Measurements from ENCODE around the gene POLR3GL. TPM values are rescaled to one million over a fixed set of nuclear protein-coding genes. Genes with fewer than 3 reads are reported as not detected.

Gene POLR3GL
- polyA plus RNA-seq, 6 donors from 2014 or later = 79.5 to 202 (median 91.7) TPM

DNA sequence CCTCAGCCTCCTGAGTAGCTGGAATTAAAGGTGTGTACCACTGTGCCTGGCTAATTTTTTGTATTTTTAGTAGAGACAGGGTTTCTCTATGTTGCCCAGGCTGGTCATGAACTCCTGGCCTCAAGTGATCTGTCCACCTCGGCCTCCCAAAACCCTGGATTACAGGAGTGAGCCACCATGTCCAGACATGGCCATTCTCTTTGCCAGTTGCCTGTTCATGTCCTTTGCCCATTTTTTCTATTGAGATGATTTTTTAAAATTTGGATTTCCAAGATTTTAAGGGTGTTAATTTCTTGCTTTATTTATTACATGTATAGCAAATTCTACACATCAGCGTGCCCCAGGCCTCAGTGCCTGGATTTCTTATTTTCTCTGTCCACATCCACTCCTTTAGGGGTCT, 2.8 kb downstream of the POLR3GL start:
- peaks cover 0 to 3% (median 0%) of the 10 kb centered on the region in 7 donors for H3K9me3 Mint-ChIP-seq
- DNase-seq = no peak
- H3K27me3 Mint-ChIP-seq = no peaks in the 10 kb centered on the region
- peaks cover 0 to 6% of the 10 kb centered on the region in 2 donors for H3K36me3 Mint-ChIP-seq
- peak overlapping the region in 2 of 6 donors; percentile 63 to 67 for H3K27ac Mint-ChIP-seq
- ATAC-seq (ENCODE audit: low read depth in 2 of 2) = no peak
- H3K4me1 Mint-ChIP-seq = peaks cover 31 to 49% (median 36%) of the 10 kb centered on the region in 3 donors
- H3K4me3 Mint-ChIP-seq = peak overlapping the region in 1 of 8 donors; percentile 75

DNA sequence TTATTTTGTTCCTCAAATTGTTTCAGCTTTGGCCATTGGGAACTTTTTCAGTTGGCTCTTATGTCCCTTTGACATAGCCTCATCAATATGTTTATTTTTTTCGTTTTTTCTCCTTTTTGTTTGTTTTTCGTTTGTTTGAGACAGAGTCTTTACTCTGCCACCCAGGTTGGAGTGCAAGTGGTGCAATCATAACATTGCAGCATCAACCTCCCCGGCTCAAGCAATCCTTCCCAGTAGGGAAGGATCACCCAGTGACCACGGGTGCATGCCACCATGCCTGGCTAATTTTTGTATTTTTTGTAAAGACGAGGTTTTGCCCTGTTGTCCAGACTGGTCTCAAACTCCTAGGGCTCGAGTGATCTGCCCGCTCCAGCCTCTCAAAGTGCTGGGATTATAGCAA, 8.1 kb downstream of the POLR3GL start:
- H3K9me3 Mint-ChIP-seq = peaks cover 0 to 2% (median 0%) of the 10 kb centered on the region in 7 donors
- peak overlapping the region in 2 of 6 donors; percentile 11 to 66 for H3K27ac Mint-ChIP-seq
- DNase-seq (no peak), ATAC-seq (ENCODE audit: low read depth in 2 of 2) (no peak)
- H3K4me3 Mint-ChIP-seq = no peak overlapping the region
- peaks cover 11 to 16% (median 16%) of the 10 kb centered on the region in 3 donors for H3K4me1 Mint-ChIP-seq
- H3K27me3 Mint-ChIP-seq = no peaks in the 10 kb centered on the region
- peaks cover 3 to 8% of the 10 kb centered on the region in 2 donors for H3K36me3 Mint-ChIP-seq

DNA sequence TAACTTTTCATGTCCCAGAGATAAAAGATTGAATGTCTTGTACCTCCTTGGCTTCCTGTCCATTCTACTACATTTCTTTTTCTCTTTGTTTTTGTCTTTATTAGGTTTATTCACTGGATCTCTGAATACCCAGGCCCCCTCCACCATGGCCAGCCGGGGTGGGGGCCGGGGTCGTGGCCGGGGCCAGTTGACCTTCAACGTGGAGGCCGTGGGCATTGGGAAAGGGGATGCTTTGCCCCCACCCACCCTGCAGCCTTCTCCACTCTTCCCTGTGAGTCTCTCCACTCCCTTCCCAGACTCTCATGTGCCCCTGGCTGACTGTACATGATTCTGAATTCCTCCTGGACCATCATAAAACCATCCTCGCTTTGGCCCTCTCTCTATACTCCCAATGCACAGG, 10.2 kb downstream of the POLR3GL start:
- DNase-seq (no peak), ATAC-seq (ENCODE audit: low read depth in 2 of 2) (no peak)
- H3K27me3 Mint-ChIP-seq = no peaks in the 10 kb centered on the region
- H3K36me3 Mint-ChIP-seq = peaks cover 0 to 8% of the 10 kb centered on the region in 2 donors
- H3K9me3 Mint-ChIP-seq = no peaks in the 10 kb centered on the region
- H3K4me1 Mint-ChIP-seq = peaks cover 6 to 13% (median 6%) of the 10 kb centered on the region in 3 donors
- H3K27ac Mint-ChIP-seq = peak overlapping the region in 2 of 6 donors; percentile 47 to 79
- H3K4me3 Mint-ChIP-seq = no peak overlapping the region

DNA sequence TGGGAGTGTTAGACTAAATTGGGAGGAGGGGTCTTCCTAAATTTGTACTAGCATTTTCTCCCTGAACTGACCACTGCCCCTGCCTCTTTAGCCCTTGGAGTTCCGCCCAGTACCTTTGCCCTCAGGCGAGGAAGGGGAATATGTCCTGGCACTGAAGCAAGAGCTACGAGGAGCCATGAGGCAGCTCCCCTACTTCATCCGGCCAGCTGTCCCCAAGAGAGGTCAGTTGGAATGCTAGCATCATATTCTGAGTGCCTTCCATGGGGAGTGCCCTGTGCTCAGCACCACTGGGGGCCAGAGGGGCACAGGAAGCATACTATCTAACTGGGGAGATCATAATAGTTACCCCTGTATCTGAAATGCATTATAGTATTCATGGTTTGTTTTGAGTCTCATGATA, 10.7 kb downstream of the POLR3GL start:
- H3K9me3 Mint-ChIP-seq = no peaks in the 10 kb centered on the region
- DNase-seq (no peak), ATAC-seq (ENCODE audit: low read depth in 2 of 2) (no peak)
- H3K4me3 Mint-ChIP-seq = no peak overlapping the region
- peak overlapping the region in 3 of 6 donors; percentile 28 to 72 (median 47) for H3K27ac Mint-ChIP-seq
- H3K36me3 Mint-ChIP-seq = peaks cover 0 to 8% of the 10 kb centered on the region in 2 donors
- no peaks in the 10 kb centered on the region for H3K27me3 Mint-ChIP-seq
- peaks cover 3 to 13% (median 6%) of the 10 kb centered on the region in 3 donors for H3K4me1 Mint-ChIP-seq

DNA sequence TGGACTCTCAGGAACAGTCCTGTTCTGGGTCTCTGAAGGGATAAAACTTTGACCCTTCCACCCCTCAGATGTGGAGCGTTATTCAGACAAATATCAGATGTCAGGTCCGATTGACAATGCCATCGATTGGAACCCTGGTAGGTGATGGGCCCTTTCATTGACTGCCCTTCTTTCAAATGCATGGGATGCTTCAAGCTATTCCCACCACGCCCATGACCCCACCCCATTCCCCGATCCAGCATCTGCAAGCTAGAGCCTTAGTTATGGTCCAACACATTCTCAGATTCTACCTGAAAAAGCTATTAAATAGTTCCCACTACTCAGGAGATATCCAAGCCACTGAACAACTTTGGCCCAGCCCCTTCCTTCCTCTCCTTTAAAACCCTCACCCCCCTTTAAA, 12.5 kb downstream of the POLR3GL start:
- peak overlapping the region in 1 of 6 donors; percentile 61 for H3K27ac Mint-ChIP-seq
- no peak for ATAC-seq (ENCODE audit: low read depth in 2 of 2)
- H3K27me3 Mint-ChIP-seq = no peaks in the 10 kb centered on the region
- no peak for DNase-seq
- peak overlapping the region in 1 of 8 donors; percentile 56 for H3K4me3 Mint-ChIP-seq
- no peaks in the 10 kb centered on the region for H3K9me3 Mint-ChIP-seq
- H3K36me3 Mint-ChIP-seq = peaks cover 0 to 8% of the 10 kb centered on the region in 2 donors
- H3K4me1 Mint-ChIP-seq = peaks cover 0 to 21% (median 6%) of the 10 kb centered on the region in 3 donors

DNA sequence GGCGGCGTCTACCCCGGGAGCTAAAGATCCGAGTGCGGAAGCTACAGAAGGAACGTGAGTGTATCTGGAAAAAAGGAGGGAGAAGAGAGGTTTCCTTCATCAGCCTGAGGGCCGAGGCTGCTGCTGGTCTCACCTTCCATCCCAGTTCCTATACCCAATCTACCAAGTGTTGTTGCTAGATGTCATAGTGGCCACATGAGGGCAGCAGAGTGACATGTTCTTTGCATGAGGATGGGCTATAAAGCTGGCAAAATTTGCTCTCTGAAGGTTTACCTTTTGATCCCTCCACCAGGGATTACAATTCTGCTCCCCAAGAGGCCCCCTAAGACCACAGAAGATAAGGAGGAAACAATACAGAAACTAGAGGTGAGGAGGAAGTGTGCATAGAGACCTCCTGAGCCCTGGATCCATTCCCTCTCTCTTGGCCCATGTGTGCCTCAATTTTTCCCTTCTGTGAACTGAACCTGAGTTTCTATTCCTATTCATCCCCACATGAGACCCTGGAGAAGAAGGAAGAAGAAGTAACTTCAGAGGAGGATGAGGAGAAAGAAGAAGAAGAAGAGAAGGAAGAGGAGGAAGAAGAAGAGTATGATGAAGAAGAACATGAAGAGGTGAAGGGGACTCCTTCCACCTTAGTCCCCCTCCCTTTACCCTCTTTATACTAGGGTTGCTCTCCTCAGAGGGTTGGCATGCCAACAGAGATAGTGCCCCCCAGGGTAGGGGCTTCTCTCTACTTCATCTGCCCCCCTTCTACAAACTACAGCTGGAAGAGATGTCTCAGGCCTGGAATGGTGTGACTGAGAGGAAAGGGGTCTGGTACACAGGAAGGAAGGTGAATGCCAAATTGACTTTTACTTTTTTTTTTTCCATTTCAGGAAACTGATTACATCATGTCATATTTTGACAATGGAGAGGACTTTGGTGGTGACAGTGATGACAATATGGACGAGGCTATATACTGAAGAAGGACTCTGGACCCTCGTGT, 13.3 kb downstream of the POLR3GL start:
- DNase-seq (peak; percentile 74), ATAC-seq (ENCODE audit: low read depth in 2 of 2) (peak; percentile 15 to 31)
- no peaks in the 10 kb centered on the region for H3K9me3 Mint-ChIP-seq
- no peaks in the 10 kb centered on the region for H3K27me3 Mint-ChIP-seq
- H3K27ac Mint-ChIP-seq = no peak overlapping the region
- peaks cover 0 to 8% of the 10 kb centered on the region in 2 donors for H3K36me3 Mint-ChIP-seq
- H3K4me1 Mint-ChIP-seq = peaks cover 0 to 29% (median 6%) of the 10 kb centered on the region in 3 donors
- peak overlapping the region in 1 of 8 donors; percentile 56 for H3K4me3 Mint-ChIP-seq

DNA sequence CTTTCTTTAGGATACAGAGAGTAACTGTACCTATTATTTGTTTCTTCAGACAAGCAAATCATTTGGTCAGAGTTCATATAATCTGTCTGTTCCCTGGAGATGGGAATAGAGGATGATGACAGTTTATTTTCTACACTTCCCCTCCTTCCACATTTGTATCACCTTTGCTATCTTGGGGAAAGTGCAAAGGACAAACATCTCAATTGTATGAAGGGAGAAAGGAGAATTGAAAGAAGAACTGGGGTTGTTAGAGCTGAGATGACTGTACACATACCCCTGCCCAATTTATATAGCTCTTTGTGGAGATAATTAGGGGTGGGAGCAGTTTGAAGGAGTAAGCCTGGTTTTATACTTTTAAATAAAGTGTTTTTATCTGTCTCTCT, 14.0 kb downstream of the POLR3GL start:
- Mint-ChIP-seq H3K36me3 (peaks cover 0 to 8% of the 10 kb centered on the region in 2 donors), H3K4me1 (peaks cover 0 to 32% (median 6%) of the 10 kb centered on the region in 3 donors)

DNA sequence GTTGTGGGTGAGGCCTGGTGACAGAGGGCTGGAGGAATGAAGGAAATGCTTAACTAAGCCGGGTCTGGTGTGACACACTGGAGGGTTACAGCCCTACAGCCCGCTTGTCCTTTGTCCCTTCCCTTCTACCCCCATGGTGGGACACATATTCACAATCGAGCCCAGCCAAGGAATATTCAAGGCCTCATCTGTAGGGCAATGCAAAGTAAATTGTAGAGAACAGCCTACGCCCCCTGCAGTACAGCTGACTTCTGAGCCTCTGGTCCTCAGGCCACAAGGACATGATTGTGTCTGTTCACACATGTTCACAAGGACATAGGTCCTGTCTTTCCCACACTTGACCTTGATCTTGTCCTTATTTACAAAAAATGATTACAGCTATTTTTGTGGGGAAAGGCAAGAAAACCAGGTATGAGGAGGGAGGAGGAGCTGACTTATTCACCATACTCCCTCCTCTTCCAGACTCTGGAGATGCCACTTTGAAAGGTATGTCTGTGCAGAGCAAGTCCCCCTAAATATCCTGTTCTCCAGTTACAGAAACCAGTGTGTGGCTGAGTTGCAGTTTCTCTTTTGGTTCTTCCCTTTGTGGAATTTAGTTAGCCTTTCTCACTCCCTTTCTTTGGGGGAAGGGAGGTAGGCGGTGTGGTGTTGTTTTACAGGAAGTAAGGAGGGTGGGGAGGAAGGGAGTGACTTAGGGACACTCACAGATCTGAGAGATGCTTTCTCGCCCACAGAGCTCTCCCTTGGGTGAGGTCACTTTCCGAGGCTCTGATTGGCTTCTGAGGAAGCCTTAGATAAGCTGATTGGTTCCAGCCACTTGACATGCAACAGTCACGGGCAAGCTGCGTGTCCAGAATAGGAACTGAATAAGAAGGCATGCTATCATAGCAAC, 14.6 kb downstream of the POLR3GL start:
- DNase-seq (peak; percentile 85), ATAC-seq (ENCODE audit: low read depth in 2 of 2) (peak; percentile 82 to 84)
- no peaks in the 10 kb centered on the region for H3K27me3 Mint-ChIP-seq
- H3K4me1 Mint-ChIP-seq = peaks cover 0 to 39% (median 6%) of the 10 kb centered on the region in 3 donors
- H3K36me3 Mint-ChIP-seq = peaks cover 0 to 8% of the 10 kb centered on the region in 2 donors
- no peak overlapping the region for H3K27ac Mint-ChIP-seq
- H3K4me3 Mint-ChIP-seq = no peak overlapping the region
- H3K9me3 Mint-ChIP-seq = no peaks in the 10 kb centered on the region

More for the DNA sequence above, 14.0 kb downstream of the POLR3GL start:
- Mint-ChIP-seq H3K4me3 (no peak overlapping the region), H3K27me3 (no peaks in the 10 kb centered on the region), H3K9me3 (no peaks in the 10 kb centered on the region), H3K27ac (no peak overlapping the region)
- no peak for ATAC-seq (ENCODE audit: low read depth in 2 of 2)
- DNase-seq = no peak

DNA sequence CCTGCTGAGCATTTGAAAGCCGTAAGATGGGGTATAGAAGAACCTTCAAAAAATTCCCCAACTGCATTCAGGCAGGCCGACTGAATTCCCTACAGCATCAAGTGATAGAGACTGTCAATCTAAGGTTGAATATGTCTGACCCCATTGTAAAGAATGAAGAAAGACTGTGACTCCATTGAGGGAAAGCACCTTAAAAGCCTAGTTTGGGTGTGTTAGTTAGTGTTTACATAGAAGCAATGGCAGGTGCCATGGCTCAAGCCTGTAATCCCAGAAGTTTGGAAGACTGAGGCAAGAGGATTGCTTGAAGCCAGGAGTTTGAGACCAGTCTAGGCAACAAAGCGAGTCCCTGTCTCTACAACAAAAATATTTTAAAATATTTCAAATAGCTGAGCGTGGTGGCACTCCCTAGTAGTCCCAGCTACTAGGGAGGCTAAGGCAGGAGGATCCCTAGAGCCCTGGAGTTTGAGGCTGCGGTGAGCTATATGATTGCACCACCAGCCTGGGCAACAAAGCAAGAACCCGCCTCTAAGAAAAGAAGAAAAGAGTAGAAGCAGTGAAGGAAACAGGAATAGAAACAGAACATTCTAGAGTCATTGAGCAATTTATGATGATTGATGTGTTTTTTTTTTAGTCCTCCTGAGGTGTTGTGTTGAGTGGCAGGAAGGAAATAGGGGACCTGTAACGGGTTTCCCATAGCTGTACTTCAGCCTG, 15.4 kb downstream of the POLR3GL start:
- peak; percentile 61 for DNase-seq
- Mint-ChIP-seq H3K27me3 (no peaks in the 10 kb centered on the region), H3K4me1 (peaks cover 7 to 40% (median 9%) of the 10 kb centered on the region in 3 donors), H3K9me3 (no peaks in the 10 kb centered on the region), H3K27ac (no peak overlapping the region), H3K4me3 (no peak overlapping the region), H3K36me3 (peaks cover 0 to 6% of the 10 kb centered on the region in 2 donors)
- peak; percentile 26 to 31 for ATAC-seq (ENCODE audit: low read depth in 2 of 2)

DNA sequence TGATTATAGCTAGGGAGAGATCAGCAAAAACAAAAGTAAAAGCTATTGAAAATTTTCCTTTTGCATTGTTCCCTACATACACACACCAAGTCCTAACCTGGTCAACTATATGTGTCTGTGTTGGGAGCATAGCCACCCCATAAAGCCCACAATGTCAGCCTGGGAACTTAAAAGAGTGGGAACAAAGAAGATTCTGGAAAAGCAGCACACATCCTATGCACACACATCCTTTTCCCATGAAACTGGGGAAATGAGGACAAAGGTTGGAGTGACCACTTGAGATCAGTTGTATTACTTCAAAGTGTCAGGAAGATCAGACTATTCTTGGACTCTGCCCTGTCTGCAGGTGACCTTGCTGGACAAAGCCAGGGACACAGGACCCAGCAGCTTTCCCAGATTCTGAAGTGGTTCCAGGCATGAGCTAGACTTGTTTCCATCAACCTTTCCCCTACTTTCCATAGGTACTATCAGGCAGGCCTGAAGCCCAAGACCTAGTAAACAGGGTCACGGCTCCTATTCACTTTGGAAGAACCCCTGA, 16.0 kb downstream of the POLR3GL start:
- Mint-ChIP-seq H3K9me3 (no peaks in the 10 kb centered on the region), H3K36me3 (no peaks in the 10 kb centered on the region), H3K27ac (no peak overlapping the region), H3K4me3 (no peak overlapping the region), H3K27me3 (no peaks in the 10 kb centered on the region), H3K4me1 (peaks cover 13 to 41% (median 13%) of the 10 kb centered on the region in 3 donors)
- DNase-seq (no peak), ATAC-seq (ENCODE audit: low read depth in 2 of 2) (no peak)

DNA sequence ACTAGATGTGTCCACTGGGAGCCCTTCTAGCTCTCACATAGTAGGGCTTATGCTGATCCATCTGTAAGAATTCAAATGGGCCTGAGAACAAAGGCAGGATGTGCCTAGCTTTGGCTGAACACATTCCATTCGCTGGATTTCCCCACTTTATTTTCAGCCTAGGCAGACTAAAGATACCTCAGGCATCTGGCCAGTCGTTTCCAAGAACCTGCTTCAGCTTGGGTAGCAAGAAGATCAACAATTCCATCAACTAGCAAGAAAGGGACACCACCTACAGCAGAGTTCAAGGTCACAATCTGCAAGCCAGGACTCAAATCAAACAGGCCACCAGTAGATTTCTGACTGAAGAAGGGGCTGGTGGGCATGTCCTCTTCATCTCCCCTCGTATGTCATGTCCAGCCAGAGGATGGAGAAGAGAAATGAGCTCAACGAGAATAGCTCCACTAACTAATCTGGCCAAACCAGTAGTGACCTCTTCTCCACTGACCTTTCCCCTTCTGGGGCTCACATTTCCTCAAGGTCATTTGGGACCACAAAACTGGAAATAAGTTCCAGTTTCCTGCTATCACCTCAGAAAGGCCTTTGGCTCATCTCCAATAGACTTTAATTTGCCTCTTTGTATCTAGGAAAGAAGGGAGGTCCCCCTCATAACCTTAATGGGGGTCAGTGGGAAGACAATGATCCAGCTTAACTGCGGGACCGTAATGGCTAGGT, 17.7 kb downstream of the POLR3GL start:
- Mint-ChIP-seq H3K4me3 (peak overlapping the region in 5 of 8 donors; percentile 17 to 80 (median 55)), H3K4me1 (peaks cover 23 to 47% (median 23%) of the 10 kb centered on the region in 3 donors), H3K9me3 (no peaks in the 10 kb centered on the region), H3K36me3 (no peaks in the 10 kb centered on the region), H3K27ac (peak overlapping the region in 5 of 6 donors; percentile 55 to 88 (median 79)), H3K27me3 (no peaks in the 10 kb centered on the region)
- DNase-seq (no peak), ATAC-seq (ENCODE audit: low read depth in 2 of 2) (no peak)

DNA sequence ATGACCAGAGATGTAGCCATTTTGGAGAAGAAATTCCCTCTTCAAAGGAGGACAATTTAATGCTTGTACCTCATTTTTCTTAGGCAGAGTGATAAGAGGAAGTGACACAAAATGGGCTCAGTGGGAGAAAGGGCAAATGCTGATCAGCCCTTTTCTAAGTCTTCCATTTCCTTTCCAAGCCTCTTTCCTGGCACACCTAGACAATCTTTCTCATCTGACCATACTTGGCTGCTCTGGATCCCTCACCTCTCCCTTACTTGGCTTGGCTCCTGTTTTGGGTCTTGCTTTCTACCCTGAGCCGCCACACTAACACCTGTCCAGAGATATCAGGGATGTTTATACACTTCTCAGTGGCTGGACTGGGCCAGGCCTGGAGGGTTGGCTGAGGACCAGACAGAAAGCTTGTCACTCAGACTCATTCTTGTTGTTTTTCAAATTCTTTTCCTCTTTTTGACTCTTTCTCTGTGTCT, 18.8 kb downstream of the POLR3GL start:
- ATAC-seq (ENCODE audit: low read depth in 2 of 2) (no peak), DNase-seq (no peak)
- no peaks in the 10 kb centered on the region for H3K9me3 Mint-ChIP-seq
- H3K36me3 Mint-ChIP-seq = no peaks in the 10 kb centered on the region
- peak overlapping the region in 6 of 8 donors; percentile 0 to 76 (median 28) for H3K4me3 Mint-ChIP-seq
- H3K4me1 Mint-ChIP-seq = peaks cover 32 to 55% (median 33%) of the 10 kb centered on the region in 3 donors
- H3K27me3 Mint-ChIP-seq = no peaks in the 10 kb centered on the region
- H3K27ac Mint-ChIP-seq = peak overlapping the region in 5 of 6 donors; percentile 72 to 95 (median 78)
